Activated CD4-positive, alpha-beta memory T cell treated with anti-CD3 and anti-CD28 coated beads for 36 hours (primary cell): ENCODE results near the gene RAB27A. TPM values are rescaled to one million over a fixed set of nuclear protein-coding genes. Genes with fewer than 3 reads are reported as not detected.
"Not testable (repeated sequence)": the region's sequence is repeated elsewhere in the genome, so short reads cannot be mapped to it uniquely, and the experiment has no call there.

Experiments
- CTCF ChIA-PET: fragments of 350-600 bp; sonication (Branson Sonifier 250); formaldehyde crosslinking; loops from one replicate; lab custom pipeline; 2021; ENCODE audit warnings: antibody characterized with exemption, inconsistent platforms; lab: Charles Lee
- POLR2A ChIA-PET: fragments of 350-600 bp; sonication (Branson Sonifier 250); formaldehyde crosslinking; loops from one replicate; lab custom pipeline; 2021; ENCODE audit warnings: antibody characterized with exemption; lab: Charles Lee
- DNase-seq: peaks from one replicate; pipeline ENCODE4 v3.0.0-alpha.2; 2020
- H3K27ac Mint-ChIP-seq: one replicate; pipeline ENCODE4 v1.8.0; 2021; ENCODE audit warnings: mixed read lengths
- H3K27me3 Mint-ChIP-seq: one replicate; pipeline ENCODE4 v1.8.0; 2021; ENCODE audit warnings: mixed read lengths
- H3K36me3 Mint-ChIP-seq: one replicate; pipeline ENCODE4 v1.8.0; 2021; ENCODE audit warnings: mixed read lengths
- H3K4me1 Mint-ChIP-seq: one replicate; pipeline ENCODE4 v1.8.0; 2021; ENCODE audit warnings: low read depth, mixed read lengths
- H3K4me3 Mint-ChIP-seq: one replicate; pipeline ENCODE4 v1.8.0; 2021; ENCODE audit warnings: mild to moderate bottlenecking, mixed read lengths
- H3K9me3 Mint-ChIP-seq: one replicate; pipeline ENCODE4 v1.8.0; 2021; ENCODE audit warnings: mixed read lengths
- intact Hi-C: fragments of 100-400 bp; cut with micrococcal nuclease; formaldehyde crosslinking; loops from one replicate; pipeline ENCODE4 v1.15.1; 2023
- total RNA-seq, 2 experiments: library from RNA; stranded (reverse); gene quantifications; one replicate each; pipeline ENCODE4 v1.2.3, GENCODE V29; 2021

RAB27A gene
- total RNA-seq, 2 experiments from 2014 or later, result 216 to 217 TPM

GRCh38 chr15:55260562-55261131 is 29.0 kb downstream of the RAB27A start:
- intact Hi-C loops, result no loop called here
- CTCF ChIA-PET, result no interaction called here
- no peaks in the 10 kb centered on the region for H3K27me3 Mint-ChIP-seq
- peak overlapping the region; percentile 0 for H3K27ac Mint-ChIP-seq
- peaks cover 63% of the 10 kb centered on the region for H3K36me3 Mint-ChIP-seq
- peaks cover 47% of the 10 kb centered on the region for H3K4me1 Mint-ChIP-seq
- POLR2A ChIA-PET, result no interaction called here
- no peak for DNase-seq
- H3K4me3 Mint-ChIP-seq, result no peak overlapping the region
- no peaks in the 10 kb centered on the region for H3K9me3 Mint-ChIP-seq

- ChIA-PET CTCF (interaction anchor here (0.7 to 1.0 kb wide), 3 partner anchors 10 to 40 kb away, joined by 3 read pairs; no protein-coding TSS in a partner anchor), POLR2A (interaction anchor here (0.7 kb wide), 1 partner anchor 9 kb away, joined by 3 read pairs; no protein-coding TSS in a partner anchor)
- peak overlapping the region; percentile 85 for H3K27ac Mint-ChIP-seq
- no peak for DNase-seq
- H3K9me3 Mint-ChIP-seq, result no peaks in the 10 kb centered on the region
- intact Hi-C loops, result no loop called here
- peaks cover 50% of the 10 kb centered on the region for H3K36me3 Mint-ChIP-seq
- no peaks in the 10 kb centered on the region for H3K27me3 Mint-ChIP-seq
- H3K4me3 Mint-ChIP-seq, result no peak overlapping the region
- H3K4me1 Mint-ChIP-seq, result peaks cover 59% of the 10 kb centered on the region
Observed at GRCh38 chr15:55257938-55258337, 31.7 kb downstream of the RAB27A start.

GRCh38 chr15:55257012-55257670 is 32.5 kb downstream of the RAB27A start:
- peak overlapping the region; percentile 3 for H3K4me3 Mint-ChIP-seq
- intact Hi-C loops, result no loop called here
- H3K27ac Mint-ChIP-seq, result peak overlapping the region; percentile 85
- no peak for DNase-seq
- H3K27me3 Mint-ChIP-seq, result no peaks in the 10 kb centered on the region
- no peaks in the 10 kb centered on the region for H3K9me3 Mint-ChIP-seq
- H3K4me1 Mint-ChIP-seq, result peaks cover 65% of the 10 kb centered on the region
- CTCF ChIA-PET, result interaction anchor here (0.7 to 1.0 kb wide), 3 partner anchors 10 to 39 kb away, joined by 3 read pairs; no protein-coding TSS in a partner anchor
- peaks cover 47% of the 10 kb centered on the region for H3K36me3 Mint-ChIP-seq
- POLR2A ChIA-PET, result interaction anchor here (0.7 to 1.4 kb wide), 2 partner anchors 10 to 20 kb away, joined by 3 to 9 read pairs; no protein-coding TSS in a partner anchor

- POLR2A ChIA-PET, result interaction anchor here (1.0 to 1.4 kb wide), 3 partner anchors 11 to 34 kb away, joined by 3 to 9 read pairs (median 3); no protein-coding TSS in a partner anchor
- peaks cover 71% of the 10 kb centered on the region for H3K4me1 Mint-ChIP-seq
- peak; percentile 50 for DNase-seq
- intact Hi-C loops, result loop anchor here (1.0 kb wide), 2 partner anchors 11 to 19 kb away; no protein-coding TSS in a partner anchor
- H3K9me3 Mint-ChIP-seq, result no peaks in the 10 kb centered on the region
- peaks cover 52% of the 10 kb centered on the region for H3K36me3 Mint-ChIP-seq
- no peaks in the 10 kb centered on the region for H3K27me3 Mint-ChIP-seq
- H3K4me3 Mint-ChIP-seq, result peak overlapping the region; percentile 62
- CTCF ChIA-PET, result interaction anchor here (0.6 to 1.5 kb wide), 4 partner anchors 18 to 175 kb away, joined by 3 read pairs; no protein-coding TSS in a partner anchor
- peak overlapping the region; percentile 85 for H3K27ac Mint-ChIP-seq
Observed at GRCh38 chr15:55256281-55257011, 33.2 kb downstream of the RAB27A start.

GRCh38 chr15:55255714-55256113 is 33.9 kb downstream of the RAB27A start:
- ChIA-PET CTCF (interaction anchor here (0.6 to 1.5 kb wide), 6 partner anchors 11 to 176 kb away, joined by 3 to 5 read pairs (median 3); no protein-coding TSS in a partner anchor), POLR2A (interaction anchor here (1.0 to 1.4 kb wide), 4 partner anchors 11 to 34 kb away, joined by 3 to 9 read pairs (median 4); no protein-coding TSS in a partner anchor)
- H3K27me3 Mint-ChIP-seq, result no peaks in the 10 kb centered on the region
- H3K36me3 Mint-ChIP-seq, result peaks cover 54% of the 10 kb centered on the region
- H3K4me3 Mint-ChIP-seq, result peak overlapping the region; percentile 62
- peak overlapping the region; percentile 85 for H3K27ac Mint-ChIP-seq
- H3K4me1 Mint-ChIP-seq, result peaks cover 77% of the 10 kb centered on the region
- H3K9me3 Mint-ChIP-seq, result no peaks in the 10 kb centered on the region
- DNase-seq, result no peak
- intact Hi-C loops, result loop anchor here (1.0 kb wide), 3 partner anchors 12 to 34 kb away; no protein-coding TSS in a partner anchor

- no peaks in the 10 kb centered on the region for H3K9me3 Mint-ChIP-seq
- no peak for DNase-seq
- ChIA-PET POLR2A (interaction anchor here (1.0 kb wide), 1 partner anchor 12 kb away, joined by 5 read pairs; no protein-coding TSS in a partner anchor), CTCF (interaction anchor here (1.1 to 1.5 kb wide), 4 partner anchors 12 to 33 kb away, joined by 3 to 5 read pairs (median 4); no protein-coding TSS in a partner anchor)
- H3K27ac Mint-ChIP-seq, result peak overlapping the region; percentile 85
- no peaks in the 10 kb centered on the region for H3K27me3 Mint-ChIP-seq
- peak overlapping the region; percentile 62 for H3K4me3 Mint-ChIP-seq
- H3K4me1 Mint-ChIP-seq, result peaks cover 79% of the 10 kb centered on the region
- H3K36me3 Mint-ChIP-seq, result peaks cover 54% of the 10 kb centered on the region
- intact Hi-C loops, result loop anchor here (1.0 kb wide), 1 partner anchor 34 kb away; no protein-coding TSS in a partner anchor
Observed at GRCh38 chr15:55254916-55255679, 34.5 kb downstream of the RAB27A start.

GRCh38 chr15:55253580-55253979 is 36.0 kb downstream of the RAB27A start:
- POLR2A ChIA-PET, result interaction anchor here (1.6 kb wide), 1 partner anchor 9 kb away, joined by 3 read pairs; no protein-coding TSS in a partner anchor
- Mint-ChIP-seq H3K4me1 (peaks cover 80% of the 10 kb centered on the region), H3K4me3 (no peak overlapping the region), H3K36me3 (peaks cover 58% of the 10 kb centered on the region), H3K27me3 (no peaks in the 10 kb centered on the region), H3K9me3 (no peaks in the 10 kb centered on the region), H3K27ac (peak overlapping the region; percentile 74)
- intact Hi-C loops, result loop anchor here (1.0 to 2.0 kb wide), 2 partner anchors 8 to 13 kb away; no protein-coding TSS in a partner anchor
- CTCF ChIA-PET, result interaction anchor here (0.6 to 1.1 kb wide), 2 partner anchors 35 to 155 kb away, joined by 3 read pairs; partner anchors contain the start of gene PIERCE2
- no peak for DNase-seq

- Mint-ChIP-seq H3K36me3 (peaks cover 56% of the 10 kb centered on the region), H3K27ac (peak overlapping the region; percentile 23), H3K4me1 (peaks cover 79% of the 10 kb centered on the region)
- DNase-seq, H3K9me3 Mint-ChIP-seq, H3K4me3 Mint-ChIP-seq, H3K27me3 Mint-ChIP-seq, POLR2A ChIA-PET: not testable (repeated sequence)
- intact Hi-C loops, result loop anchor here (2.0 kb wide), 1 partner anchor 15 kb away; no protein-coding TSS in a partner anchor
- CTCF ChIA-PET, result interaction anchor here (1.1 kb wide), 1 partner anchor 34 kb away, joined by 3 read pairs; no protein-coding TSS in a partner anchor
Observed at GRCh38 chr15:55252201-55252600, 37.4 kb downstream of the RAB27A start.

GRCh38 chr15:55250941-55251340 is 38.7 kb downstream of the RAB27A start:
- ChIA-PET CTCF (interaction anchor here (0.9 to 1.3 kb wide), 2 partner anchors 12 to 32 kb away, joined by 3 to 9 read pairs; no protein-coding TSS in a partner anchor), POLR2A (interaction anchor here (0.9 to 1.4 kb wide), 2 partner anchors 17 to 31 kb away, joined by 3 read pairs; no protein-coding TSS in a partner anchor)
- Mint-ChIP-seq H3K9me3 (no peaks in the 10 kb centered on the region), H3K36me3 (peaks cover 44% of the 10 kb centered on the region), H3K4me3 (no peak overlapping the region), H3K4me1 (peaks cover 78% of the 10 kb centered on the region), H3K27me3 (no peaks in the 10 kb centered on the region), H3K27ac (peak overlapping the region; percentile 54)
- no peak for DNase-seq
- intact Hi-C loops, result no loop called here

GRCh38 chr15:55250392-55250791 is 39.2 kb downstream of the RAB27A start:
- DNase-seq, result no peak
- Mint-ChIP-seq H3K27me3 (no peaks in the 10 kb centered on the region), H3K27ac (peak overlapping the region; percentile 54), H3K9me3 (no peaks in the 10 kb centered on the region), H3K36me3 (peaks cover 39% of the 10 kb centered on the region), H3K4me3 (no peak overlapping the region), H3K4me1 (peaks cover 75% of the 10 kb centered on the region)
- ChIA-PET POLR2A (interaction anchor here (0.9 to 1.4 kb wide), 2 partner anchors 17 to 32 kb away, joined by 3 read pairs; no protein-coding TSS in a partner anchor), CTCF (interaction anchor here (0.9 to 1.3 kb wide), 2 partner anchors 11 to 32 kb away, joined by 3 to 9 read pairs; no protein-coding TSS in a partner anchor)
- intact Hi-C loops, result no loop called here
